DND-41 (cell line): ENCODE measurements around the gene KLHL6.
"Not testable (repeated sequence)": the region's sequence is repeated elsewhere in the genome, so short reads cannot be mapped to it uniquely, and the experiment has no call there.

Source experiments
- CTCF ChIP-seq: IDR thresholded peaks from 2 replicates; pipeline ENCODE4 v1.5.1; 2012; ENCODE audit warnings: borderline replicate concordance, low read length, moderate library complexity, mild to moderate bottlenecking; ENCODE audit not compliant: poor library complexity, severe bottlenecking; ENCODE audit errors: extremely low read depth
- EZH2 ChIP-seq: IDR thresholded peaks from 3 replicates; pipeline ENCODE4 v1.6.1; 2012; ENCODE audit warnings: borderline replicate concordance, low read depth, mild to moderate bottlenecking, moderate library complexity, low read length, inconsistent platforms; ENCODE audit not compliant: severe bottlenecking

DNA sequence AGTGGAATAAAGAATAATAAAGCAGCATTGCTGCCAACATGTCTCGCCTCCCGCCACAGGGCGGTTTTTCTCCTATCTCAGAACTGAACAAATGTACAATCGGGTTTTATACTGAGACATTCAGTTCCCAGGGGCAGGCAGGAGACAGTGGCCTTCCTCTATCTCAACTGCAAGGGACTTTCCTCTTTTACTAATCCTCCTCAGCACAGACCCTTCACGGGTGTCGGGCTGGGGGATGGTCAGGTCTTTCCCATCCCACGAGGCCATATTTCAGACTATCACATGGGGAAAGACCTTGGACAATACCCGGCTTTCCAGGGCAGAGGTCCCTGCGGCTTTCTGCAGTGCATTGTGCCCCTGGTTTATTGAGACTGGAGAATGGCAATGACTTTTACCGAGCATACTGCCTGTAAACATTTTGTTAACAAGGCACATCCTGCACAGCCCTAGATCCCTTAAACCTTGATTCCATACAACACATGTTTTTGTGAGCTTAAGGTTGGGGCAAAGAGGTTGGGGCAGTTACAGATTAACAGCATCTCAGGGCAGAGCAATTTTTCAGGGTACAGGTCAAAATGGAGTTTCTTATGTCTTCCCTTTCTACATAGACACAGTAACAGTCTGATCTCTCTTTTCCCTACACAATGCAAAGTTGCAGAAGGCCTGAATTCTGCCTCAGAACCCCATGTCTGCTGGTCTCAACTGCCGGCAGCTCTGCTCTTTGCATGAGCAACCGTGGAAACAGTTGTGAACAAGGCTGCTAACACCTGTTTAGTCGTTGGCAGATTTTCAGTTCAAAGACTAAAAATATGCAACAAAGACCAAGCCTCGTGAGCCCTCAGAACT, 44.0 kb downstream of the KLHL6 start:
- not testable (repeated sequence) for TF ChIP-seq EZH2, CTCF
